ENCODE measurements around the gene SMYD2.

Gene SMYD2

GRCh38 chr1:214301526-214301925 lies 20.6 kb downstream of the SMYD2 start:
- no peaks in the 10 kb centered on the region for H3K36me3 ChIP-seq (ENCODE audit: control insufficient read depth, insufficient read depth, low read length)
- H3K27me3 ChIP-seq (replicated peaks; ENCODE audit: control insufficient read depth, insufficient read depth, low read length) = no peaks in the 10 kb centered on the region
- TF ChIP-seq, protein P1, sequence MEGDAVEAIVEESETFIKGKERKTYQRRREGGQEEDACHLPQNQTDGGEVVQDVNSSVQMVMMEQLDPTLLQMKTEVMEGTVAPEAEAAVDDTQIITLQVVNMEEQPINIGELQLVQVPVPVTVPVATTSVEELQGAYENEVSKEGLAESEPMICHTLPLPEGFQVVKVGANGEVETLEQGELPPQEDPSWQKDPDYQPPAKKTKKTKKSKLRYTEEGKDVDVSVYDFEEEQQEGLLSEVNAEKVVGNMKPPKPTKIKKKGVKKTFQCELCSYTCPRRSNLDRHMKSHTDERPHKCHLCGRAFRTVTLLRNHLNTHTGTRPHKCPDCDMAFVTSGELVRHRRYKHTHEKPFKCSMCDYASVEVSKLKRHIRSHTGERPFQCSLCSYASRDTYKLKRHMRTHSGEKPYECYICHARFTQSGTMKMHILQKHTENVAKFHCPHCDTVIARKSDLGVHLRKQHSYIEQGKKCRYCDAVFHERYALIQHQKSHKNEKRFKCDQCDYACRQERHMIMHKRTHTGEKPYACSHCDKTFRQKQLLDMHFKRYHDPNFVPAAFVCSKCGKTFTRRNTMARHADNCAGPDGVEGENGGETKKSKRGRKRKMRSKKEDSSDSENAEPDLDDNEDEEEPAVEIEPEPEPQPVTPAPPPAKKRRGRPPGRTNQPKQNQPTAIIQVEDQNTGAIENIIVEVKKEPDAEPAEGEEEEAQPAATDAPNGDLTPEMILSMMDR (IDR thresholded peaks at IDR 0.05; ENCODE audit: insufficient read depth, low read length, poor library complexity, severe bottlenecking) = no peak
- no peak overlapping the region for H3K4me3 ChIP-seq (replicated peaks; ENCODE audit: low read depth, low read length)
- no peak for DNase-seq (ENCODE audit: extremely low read depth, insufficient read length)

GRCh38 chr1:214303141-214303930 lies 22.4 kb downstream of the SMYD2 start:
- H3K27me3 ChIP-seq (replicated peaks; ENCODE audit: control insufficient read depth, insufficient read depth, low read length) = no peaks in the 10 kb centered on the region
- no peak overlapping the region for H3K4me3 ChIP-seq (replicated peaks; ENCODE audit: low read depth, low read length)
- TF ChIP-seq, protein P1 (IDR thresholded peaks at IDR 0.05; ENCODE audit: insufficient read depth, low read length, poor library complexity, severe bottlenecking) = no peak
- no peak for DNase-seq (ENCODE audit: extremely low read depth, insufficient read length)
- no peaks in the 10 kb centered on the region for H3K36me3 ChIP-seq (ENCODE audit: control insufficient read depth, insufficient read depth, low read length)

- Histone ChIP-seq H3K36me3 (ENCODE audit: control insufficient read depth, insufficient read depth, low read length) (no peaks in the 10 kb centered on the region), H3K27me3 (replicated peaks; ENCODE audit: control insufficient read depth, insufficient read depth, low read length) (no peaks in the 10 kb centered on the region), H3K4me3 (replicated peaks; ENCODE audit: low read depth, low read length) (no peak overlapping the region)
- TF ChIP-seq, protein P1 (IDR thresholded peaks at IDR 0.05; ENCODE audit: insufficient read depth, low read length, poor library complexity, severe bottlenecking) = no peak
- no peak for DNase-seq (ENCODE audit: extremely low read depth, insufficient read length)
These were observed 24.3 kb downstream of the SMYD2 start for GRCh38 chr1:214305164-214305751.

DNA sequence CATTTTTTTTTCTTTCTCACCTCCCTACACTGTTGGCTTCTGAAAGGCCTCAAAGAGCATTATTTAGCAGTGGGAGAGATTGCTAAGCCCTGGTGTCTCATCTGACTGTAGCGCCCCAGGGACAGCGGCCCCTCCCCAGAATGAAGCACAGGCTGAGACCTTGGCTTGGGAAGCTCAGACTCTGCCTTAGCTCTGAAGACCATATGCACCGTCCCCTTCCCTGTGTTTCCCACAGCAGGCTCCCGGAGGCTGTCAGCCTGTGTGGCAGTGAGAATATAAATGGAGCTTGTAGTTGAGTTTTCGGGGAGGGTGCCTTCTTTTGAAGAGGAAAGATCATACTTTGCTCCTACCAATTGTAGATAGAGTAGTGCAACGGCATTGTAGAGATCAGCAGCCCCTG lies 25.3 kb downstream of the SMYD2 start:
- H3K4me3 ChIP-seq (replicated peaks; ENCODE audit: low read depth, low read length) = no peak overlapping the region
- no peaks in the 10 kb centered on the region for H3K27me3 ChIP-seq (replicated peaks; ENCODE audit: control insufficient read depth, insufficient read depth, low read length)
- no peaks in the 10 kb centered on the region for H3K36me3 ChIP-seq (ENCODE audit: control insufficient read depth, insufficient read depth, low read length)
- TF ChIP-seq, protein P1 (IDR thresholded peaks at IDR 0.05; ENCODE audit: insufficient read depth, low read length, poor library complexity, severe bottlenecking) = no peak
- no peak for DNase-seq (ENCODE audit: extremely low read depth, insufficient read length)

- Histone ChIP-seq H3K27me3 (replicated peaks; ENCODE audit: control insufficient read depth, insufficient read depth, low read length) (no peaks in the 10 kb centered on the region), H3K36me3 (ENCODE audit: control insufficient read depth, insufficient read depth, low read length) (no peaks in the 10 kb centered on the region), H3K4me3 (replicated peaks; ENCODE audit: low read depth, low read length) (no peak overlapping the region)
- DNase-seq (ENCODE audit: extremely low read depth, insufficient read length) = no peak
- TF ChIP-seq, protein P1 (IDR thresholded peaks at IDR 0.05; ENCODE audit: insufficient read depth, low read length, poor library complexity, severe bottlenecking) = no peak
These were observed 29.1 kb downstream of the SMYD2 start for GRCh38 chr1:214310010-214310409.

All from GM06990 (cell line).